Caco-2 (cell line): ENCODE results near the gene CSTF1. TPM values are rescaled to one million over a fixed set of nuclear protein-coding genes. Genes with fewer than 3 reads are reported as not detected.

Experiments
- BruUV-seq: library from RNA; stranded (reverse); fragments of 400-500 nt; replicated peaks from 2 replicates; lab custom pipeline; 2021; lab: Mats Ljungman, UMichigan
- CTCF ChIA-PET: fragments of 300-600 bp; sonication (Branson Sonifier 250); formaldehyde crosslinking; loops from one replicate; lab custom pipeline; 2022; ENCODE audit warnings: antibody characterized with exemption; lab: Charles Lee
- POLR2A ChIA-PET: fragments of 300-600 bp; sonication (Branson Sonifier 250); formaldehyde crosslinking; loops from one replicate; lab custom pipeline; 2022; ENCODE audit warnings: antibody characterized with exemption; lab: Charles Lee
- DNase-seq, 2 experiments: peaks; one replicate each; pipeline versions ENCODE4 v3.0.0 to v3.0.0-alpha.2; 2020 to 2022
- H3K27me3 ChIP-seq: replicated peaks from 2 replicates; pipeline ENCODE4 v1.6.0; 2011; ENCODE audit warnings: low read length; ENCODE audit not compliant: control insufficient read depth, insufficient read depth
- H3K36me3 ChIP-seq: 2 replicates; pipeline ENCODE4 v1.5.1; 2011; ENCODE audit warnings: low read length; ENCODE audit not compliant: control insufficient read depth, insufficient read depth
- H3K4me1 ChIP-seq: fragments of 250-450 bp; sonication (Bioruptor Pico); 2 replicates; pipeline ENCODE4 v1.5.1; 2020; ENCODE audit warnings: mild to moderate bottlenecking
- H3K4me3 ChIP-seq: 2 replicates; pipeline ENCODE4 v1.5.1; 2011; ENCODE audit warnings: low read depth, mild to moderate bottlenecking, control low read depth, low read length
- H3K9me3 ChIP-seq: fragments of 250-450 bp; sonication (Bioruptor Pico); 2 replicates; pipeline ENCODE4 v1.5.1; 2020; ENCODE audit warnings: mild to moderate bottlenecking, moderate library complexity
- H3K27ac Mint-ChIP-seq: one replicate; pipeline ENCODE4 v1.8.0; 2022; ENCODE audit warnings: mixed read lengths; ENCODE audit not compliant: unreplicated experiment
- H3K27me3 Mint-ChIP-seq: one replicate; pipeline ENCODE4 v1.8.0; 2022; ENCODE audit warnings: mixed read lengths; ENCODE audit not compliant: insufficient read depth, unreplicated experiment
- H3K36me3 Mint-ChIP-seq: one replicate; pipeline ENCODE4 v1.8.0; 2022; ENCODE audit warnings: mild to moderate bottlenecking, mixed read lengths; ENCODE audit not compliant: insufficient read depth, unreplicated experiment
- H3K4me1 Mint-ChIP-seq: one replicate; pipeline ENCODE4 v1.8.0; 2022; ENCODE audit warnings: low read depth, mixed read lengths; ENCODE audit not compliant: unreplicated experiment
- H3K4me3 Mint-ChIP-seq: one replicate; pipeline ENCODE4 v1.8.0; 2022; ENCODE audit warnings: mild to moderate bottlenecking, moderate library complexity, mixed read lengths; ENCODE audit not compliant: unreplicated experiment
- H3K9me3 Mint-ChIP-seq: one replicate; pipeline ENCODE4 v1.8.0; 2022; ENCODE audit warnings: mixed read lengths; ENCODE audit not compliant: unreplicated experiment
- intact Hi-C: fragments of 100-400 bp; cut with micrococcal nuclease; formaldehyde crosslinking; loops from one replicate; pipeline ENCODE4 v1.10.0; 2022; ENCODE audit not compliant: unreplicated experiment
- total RNA-seq: library from RNA; stranded (reverse); gene quantifications from 2 replicates; pipeline ENCODE4 v1.2.3, GENCODE V29; 2022
- TF ChIP-seq, protein P1 (sequence below), 2 experiments: fragments of 200-600 bp in 1 of 2; IDR thresholded peaks; 1 replicate in 1 of 2; 2 replicates in 1 of 2; pipeline versions ENCODE4 v1.5.1 to v1.8.0; 2011 to 2022; ENCODE audit warnings: antibody characterized with exemption in 1 of 2, control low read depth in 1 of 2, inconsistent platforms in 1 of 2, low read depth in 1 of 2, low read length in 1 of 2, mild to moderate bottlenecking in 1 of 2, moderate library complexity in 1 of 2; ENCODE audit not compliant: insufficient read depth in 1 of 2, severe bottlenecking in 1 of 2, unreplicated experiment in 1 of 2

The CSTF1 gene
- total RNA-seq, 1 experiment from 2014 or later, result 97.0 TPM

DNA sequence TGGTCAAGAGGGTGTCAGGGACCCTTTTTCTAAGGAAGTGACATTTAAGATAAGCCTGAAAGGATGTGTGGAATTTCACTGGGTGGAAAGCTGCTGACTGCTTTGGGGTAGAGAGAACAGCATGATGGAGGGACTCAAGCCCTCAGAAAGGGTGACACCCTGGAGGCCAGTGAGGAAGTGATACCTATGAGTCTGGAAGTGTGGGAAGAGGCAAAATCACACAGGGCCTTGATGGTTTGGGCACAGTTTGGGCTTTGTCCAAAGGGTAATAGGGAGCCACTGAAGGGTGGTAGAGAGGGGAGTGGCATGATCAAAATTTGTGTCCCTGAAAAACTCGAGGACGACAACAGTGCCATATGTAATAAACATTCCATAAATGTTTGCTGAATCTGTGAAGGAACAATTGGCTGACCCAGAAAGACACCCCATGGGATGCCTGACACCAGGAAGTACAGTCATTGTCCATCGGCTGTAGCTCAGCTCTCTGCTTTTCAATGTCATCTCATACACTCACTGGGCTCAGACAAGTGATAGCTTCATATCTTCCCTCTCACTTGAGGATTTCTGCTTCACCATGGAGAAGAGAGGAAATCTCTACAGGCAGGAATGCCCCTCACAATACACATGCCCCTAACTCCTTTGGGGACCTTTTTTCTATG, 40.9 kb downstream of the CSTF1 start:
- H3K27me3 ChIP-seq, result no peaks in the 10 kb centered on the region
- H3K4me1 Mint-ChIP-seq, result peaks cover 19% of the 10 kb centered on the region
- H3K27ac Mint-ChIP-seq, result no peak overlapping the region
- no peaks in the 10 kb centered on the region for H3K27me3 Mint-ChIP-seq
- H3K9me3 Mint-ChIP-seq, result no peaks in the 10 kb centered on the region
- no peak overlapping the region for H3K4me3 ChIP-seq
- TF ChIP-seq, protein P1, sequence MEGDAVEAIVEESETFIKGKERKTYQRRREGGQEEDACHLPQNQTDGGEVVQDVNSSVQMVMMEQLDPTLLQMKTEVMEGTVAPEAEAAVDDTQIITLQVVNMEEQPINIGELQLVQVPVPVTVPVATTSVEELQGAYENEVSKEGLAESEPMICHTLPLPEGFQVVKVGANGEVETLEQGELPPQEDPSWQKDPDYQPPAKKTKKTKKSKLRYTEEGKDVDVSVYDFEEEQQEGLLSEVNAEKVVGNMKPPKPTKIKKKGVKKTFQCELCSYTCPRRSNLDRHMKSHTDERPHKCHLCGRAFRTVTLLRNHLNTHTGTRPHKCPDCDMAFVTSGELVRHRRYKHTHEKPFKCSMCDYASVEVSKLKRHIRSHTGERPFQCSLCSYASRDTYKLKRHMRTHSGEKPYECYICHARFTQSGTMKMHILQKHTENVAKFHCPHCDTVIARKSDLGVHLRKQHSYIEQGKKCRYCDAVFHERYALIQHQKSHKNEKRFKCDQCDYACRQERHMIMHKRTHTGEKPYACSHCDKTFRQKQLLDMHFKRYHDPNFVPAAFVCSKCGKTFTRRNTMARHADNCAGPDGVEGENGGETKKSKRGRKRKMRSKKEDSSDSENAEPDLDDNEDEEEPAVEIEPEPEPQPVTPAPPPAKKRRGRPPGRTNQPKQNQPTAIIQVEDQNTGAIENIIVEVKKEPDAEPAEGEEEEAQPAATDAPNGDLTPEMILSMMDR (IDR thresholded peaks at IDR 0.05; ENCODE audit: insufficient read depth in 1 of 2, low read depth in 1 of 2, low read length in 1 of 2, severe bottlenecking in 1 of 2, unreplicated experiment in 1 of 2), result no peak
- POLR2A ChIA-PET, result no interaction called here
- no peak overlapping the region for H3K4me3 Mint-ChIP-seq
- no peak for DNase-seq
- peaks cover 11% of the 10 kb centered on the region for H3K4me1 ChIP-seq
- H3K36me3 ChIP-seq, result no peaks in the 10 kb centered on the region
- no peaks in the 10 kb centered on the region for H3K36me3 Mint-ChIP-seq
- intact Hi-C loops, result no loop called here
- no peaks in the 10 kb centered on the region; the same call in 1 of the 2 replicates for H3K9me3 ChIP-seq
- BruUV-seq, result no TSS peak
- CTCF ChIA-PET, result no interaction called here

DNA sequence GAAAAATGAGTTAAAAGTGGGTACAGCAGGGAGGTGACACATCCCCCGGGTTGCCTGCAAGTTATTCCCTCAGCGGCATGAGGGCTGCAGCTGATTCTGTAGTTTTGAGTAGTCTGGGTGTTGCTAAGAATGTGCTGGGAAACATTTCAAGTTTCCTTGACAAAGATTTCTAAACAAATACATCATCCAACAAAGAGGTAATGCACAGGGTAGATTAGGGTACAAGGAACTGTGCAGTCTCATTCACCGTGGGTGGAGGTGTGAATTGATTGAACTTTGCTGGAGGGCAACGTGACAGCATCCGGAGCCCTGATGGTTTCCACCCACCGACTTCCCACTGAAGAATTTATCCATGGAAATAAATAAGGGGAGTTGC, 41.4 kb downstream of the CSTF1 start:
- no peaks in the 10 kb centered on the region for H3K36me3 Mint-ChIP-seq
- peaks cover 11% of the 10 kb centered on the region for H3K4me1 ChIP-seq
- no peaks in the 10 kb centered on the region for H3K9me3 Mint-ChIP-seq
- peaks cover 19% of the 10 kb centered on the region for H3K4me1 Mint-ChIP-seq
- H3K4me3 ChIP-seq, result no peak overlapping the region
- no peaks in the 10 kb centered on the region; the same call in 1 of the 2 replicates for H3K9me3 ChIP-seq
- no peaks in the 10 kb centered on the region for H3K36me3 ChIP-seq
- ChIA-PET POLR2A (no interaction called here), CTCF (no interaction called here)
- TF ChIP-seq, protein P1 (IDR thresholded peaks at IDR 0.05; ENCODE audit: insufficient read depth in 1 of 2, low read depth in 1 of 2, low read length in 1 of 2, severe bottlenecking in 1 of 2, unreplicated experiment in 1 of 2), result no peak
- BruUV-seq, result no TSS peak
- no peaks in the 10 kb centered on the region for H3K27me3 ChIP-seq
- no peaks in the 10 kb centered on the region for H3K27me3 Mint-ChIP-seq
- intact Hi-C loops, result no loop called here
- no peak for DNase-seq
- H3K4me3 Mint-ChIP-seq, result no peak overlapping the region
- no peak overlapping the region for H3K27ac Mint-ChIP-seq

DNA sequence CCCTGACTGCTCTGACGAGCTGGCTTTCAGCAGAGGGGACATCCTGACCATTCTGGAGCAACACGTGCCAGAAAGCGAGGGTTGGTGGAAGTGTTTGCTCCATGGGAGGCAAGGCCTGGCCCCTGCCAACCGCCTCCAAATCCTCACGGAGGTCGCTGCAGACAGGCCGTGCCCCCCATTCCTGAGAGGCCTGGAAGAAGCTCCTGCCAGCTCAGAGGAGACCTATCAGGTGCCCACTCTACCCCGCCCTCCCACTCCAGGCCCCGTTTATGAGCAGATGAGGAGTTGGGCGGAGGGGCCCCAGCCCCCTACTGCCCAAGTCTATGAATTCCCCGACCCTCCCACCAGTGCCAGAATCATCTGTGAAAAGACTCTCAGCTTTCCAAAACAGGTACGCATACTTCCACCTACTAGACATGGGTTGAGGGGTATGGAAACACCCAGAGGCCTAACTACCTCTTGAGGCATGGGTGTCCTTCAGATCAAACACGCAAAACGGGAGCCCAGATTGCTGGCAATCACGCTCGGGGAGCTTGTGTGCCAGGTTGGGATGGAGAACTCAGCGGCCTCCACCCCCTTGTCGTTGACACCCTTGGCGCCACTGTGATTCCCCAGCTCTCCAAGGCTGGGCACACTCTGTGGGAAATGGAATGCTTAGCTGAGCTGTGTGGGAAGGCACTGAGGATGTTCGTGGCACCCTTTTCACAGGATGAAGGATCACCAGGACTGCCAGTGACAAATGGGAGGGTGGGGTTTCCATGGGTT, 44.9 kb downstream of the CSTF1 start:
- H3K36me3 ChIP-seq, result no peaks in the 10 kb centered on the region
- intact Hi-C loops, result no loop called here
- Mint-ChIP-seq H3K9me3 (no peaks in the 10 kb centered on the region), H3K27ac (no peak overlapping the region), H3K4me3 (no peak overlapping the region), H3K27me3 (no peaks in the 10 kb centered on the region), H3K36me3 (no peaks in the 10 kb centered on the region), H3K4me1 (no peaks in the 10 kb centered on the region)
- CTCF ChIA-PET, result no interaction called here
- no peaks in the 10 kb centered on the region for H3K9me3 ChIP-seq
- H3K27me3 ChIP-seq, result no peaks in the 10 kb centered on the region
- no peak overlapping the region for H3K4me3 ChIP-seq
- TF ChIP-seq, protein P1 (IDR thresholded peaks at IDR 0.05; ENCODE audit: insufficient read depth in 1 of 2, low read depth in 1 of 2, low read length in 1 of 2, severe bottlenecking in 1 of 2, unreplicated experiment in 1 of 2), result no peak
- H3K4me1 ChIP-seq, result 0 out of 2 replicates have a peak, but pooled peaks cover 6% of the 10 kb centered on the region
- DNase-seq, result no peak
- POLR2A ChIA-PET, result no interaction called here
- BruUV-seq, result no TSS peak
